DND-41 (cell line): Measurements from ENCODE around the gene NGDN.

Source experiments
- ATAC-seq: fragments of 200-7000 bp; cut with Tn5 transposase; 3 replicates; pipeline ENCODE4 v1.9.1; 2021; ENCODE audit warnings: low read depth; ENCODE audit not compliant: insufficient read depth
- DNase-seq: peaks from one replicate; pipeline ENCODE4 v3.0.0-alpha.2; 2020
- H2AFZ ChIP-seq: 2 replicates; pipeline ENCODE4 v1.6.0; 2012; ENCODE audit warnings: low read depth, low read length
- H3K27ac ChIP-seq: 2 replicates; pipeline ENCODE4 v1.5.1; 2012; ENCODE audit warnings: low read length, inconsistent platforms
- H3K27me3 ChIP-seq: fragments of 200-600 bp; sonication (generic); 2 replicates; pipeline ENCODE4 v1.6.0; 2012; ENCODE audit warnings: low read length, mild to moderate bottlenecking, inconsistent platforms; ENCODE audit not compliant: insufficient read depth, poor library complexity
- H3K36me3 ChIP-seq: 2 replicates; pipeline ENCODE4 v1.5.1; 2012; ENCODE audit warnings: low read length, inconsistent platforms; ENCODE audit not compliant: insufficient read depth
- H3K4me1 ChIP-seq: 2 replicates; pipeline ENCODE4 v1.5.1; 2012; ENCODE audit warnings: mild to moderate bottlenecking, low read length; ENCODE audit not compliant: insufficient read depth
- H3K4me2 ChIP-seq: 2 replicates; pipeline ENCODE4 v1.6.0; 2012; ENCODE audit warnings: mild to moderate bottlenecking, moderate library complexity, low read length, inconsistent platforms; ENCODE audit not compliant: insufficient read depth
- H3K4me3 ChIP-seq, 2 experiments: fragments of 200-600 bp in 1 of 2; shearing (Covaris generic) in 1 of 2; 2 replicates each; pipeline ENCODE4 v1.5.1; 2012 to 2016; ENCODE audit warnings: inconsistent platforms in 2 of 2, low read length in 2 of 2, mild to moderate bottlenecking in 2 of 2, low read depth in 1 of 2, moderate library complexity in 1 of 2
- H3K79me2 ChIP-seq: 2 replicates; pipeline ENCODE4 v1.6.0; 2012; ENCODE audit warnings: low read length, inconsistent platforms; ENCODE audit not compliant: insufficient read depth
- H3K9ac ChIP-seq: 2 replicates; pipeline ENCODE4 v1.6.0; 2012; ENCODE audit warnings: low read depth, mild to moderate bottlenecking, inconsistent platforms, low read length, moderate library complexity
- H3K9me3 ChIP-seq: 2 replicates; pipeline ENCODE4 v1.5.1; 2012; ENCODE audit warnings: low read length, moderate library complexity, mild to moderate bottlenecking, inconsistent platforms; ENCODE audit not compliant: insufficient read depth, severe bottlenecking
- H4K20me1 ChIP-seq: 2 replicates; pipeline ENCODE4 v1.6.0; 2012; ENCODE audit warnings: low read length; ENCODE audit not compliant: insufficient read depth
- CTCF ChIP-seq: IDR thresholded peaks from 2 replicates; pipeline ENCODE4 v1.5.1; 2012; ENCODE audit warnings: borderline replicate concordance, low read length, moderate library complexity, mild to moderate bottlenecking; ENCODE audit not compliant: poor library complexity, severe bottlenecking; ENCODE audit errors: extremely low read depth
- EZH2 ChIP-seq: IDR thresholded peaks from 3 replicates; pipeline ENCODE4 v1.6.1; 2012; ENCODE audit warnings: borderline replicate concordance, low read depth, mild to moderate bottlenecking, moderate library complexity, low read length, inconsistent platforms; ENCODE audit not compliant: severe bottlenecking

The NGDN gene

GRCh38 chr14:23470947-23471346, 1.4 kb downstream of the NGDN start:
- Histone ChIP-seq H3K4me3 (peak overlapping the region in 1 of 2 experiments; percentile 71; a peak in 1 of 4 replicates), H3K36me3 (peaks cover 47% of the 10 kb centered on the region), H3K9me3 (no peaks in the 10 kb centered on the region), H3K27me3 (no peaks in the 10 kb centered on the region), H3K4me2 (peak overlapping the region; percentile 89; the same call in 1 of the 2 replicates), H3K4me1 (peaks cover 25% of the 10 kb centered on the region), H3K9ac (no peak overlapping the region), H3K27ac (no peak overlapping the region), H3K79me2 (peaks cover 25% of the 10 kb centered on the region), H2AFZ (no peak overlapping the region), H4K20me1 (no peaks in the 10 kb centered on the region; the same call in 1 of the 2 replicates)
- DNase-seq (no peak), ATAC-seq (no peak)
- no peak for TF ChIP-seq EZH2
- TF ChIP-seq CTCF = no peak

- Histone ChIP-seq H3K4me3 (no peak overlapping the region), H4K20me1 (peaks cover 7% of the 10 kb centered on the region; the same call in 1 of the 2 replicates), H3K36me3 (peaks cover 57% of the 10 kb centered on the region), H3K9ac (no peak overlapping the region), H3K4me2 (no peak overlapping the region), H3K4me1 (no peaks in the 10 kb centered on the region), H2AFZ (no peak overlapping the region), H3K27me3 (no peaks in the 10 kb centered on the region), H3K9me3 (no peaks in the 10 kb centered on the region), H3K79me2 (no peaks in the 10 kb centered on the region), H3K27ac (no peak overlapping the region)
- DNase-seq (peak; percentile 71), ATAC-seq (peak; percentile 73)
- TF ChIP-seq CTCF = peak; percentile 77
- TF ChIP-seq EZH2 = no peak
These were observed 8.7 kb downstream of the NGDN start for GRCh38 chr14:23478109-23478759.

GRCh38 chr14:23481362-23481970, 12.0 kb downstream of the NGDN start:
- Histone ChIP-seq H3K4me3 (no peak overlapping the region), H4K20me1 (peaks cover 7% of the 10 kb centered on the region; the same call in 1 of the 2 replicates), H3K9ac (no peak overlapping the region), H3K79me2 (no peaks in the 10 kb centered on the region), H3K9me3 (no peaks in the 10 kb centered on the region), H3K27ac (no peak overlapping the region), H3K27me3 (no peaks in the 10 kb centered on the region), H3K4me2 (no peak overlapping the region), H3K4me1 (no peaks in the 10 kb centered on the region), H2AFZ (no peak overlapping the region), H3K36me3 (peaks cover 31% of the 10 kb centered on the region)
- peak; percentile 31 for DNase-seq
- peak; percentile 61 for ATAC-seq
- TF ChIP-seq CTCF = no peak
- TF ChIP-seq EZH2 = no peak
